M059J (cell line): Measurements from ENCODE around the gene MKKS. TPM values are rescaled to one million over a fixed set of nuclear protein-coding genes. Genes with fewer than 3 reads are reported as not detected.
A peak's percentile ranks its signal among the peaks of the same experiment; 100 is the strongest.
"Not testable (repeated sequence)": the region's sequence is repeated elsewhere in the genome, so short reads cannot be mapped to it uniquely, and the experiment has no call there.

ENCODE experiments used
- DNase-seq: peaks from one replicate; pipeline ENCODE4 v3.0.0-alpha.2; 2012; ENCODE audit warnings: low read depth
- total RNA-seq: library from RNA; depleted of rRNA; stranded (reverse); fragments of >200 nt; shearing (Covaris generic); gene quantifications from 2 replicates; pipeline ENCODE4 v1.2.3, GENCODE V29; 2014

The MKKS gene
- total RNA-seq, 1 experiment from 2014 or later, result 21.0 TPM

DNA sequence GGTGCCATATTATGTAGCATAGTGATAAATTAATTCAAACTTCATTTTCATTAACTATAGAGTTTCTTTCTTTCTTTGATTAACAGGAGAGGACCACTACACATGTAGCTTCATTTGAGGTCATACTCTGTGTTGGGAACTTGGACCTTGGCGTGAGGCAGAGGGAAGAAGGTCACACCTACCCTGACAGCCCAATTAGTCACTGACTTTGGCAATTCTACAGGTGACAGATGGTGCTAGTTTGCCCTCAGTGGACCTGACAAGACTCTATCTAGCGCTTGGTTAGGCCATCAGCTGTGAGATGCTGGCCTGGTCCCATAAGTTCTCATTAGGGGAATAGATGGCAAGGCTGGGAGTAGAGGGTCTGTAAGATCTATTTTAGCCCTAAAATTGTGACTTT is 15.2 kb upstream of the MKKS start:
- peak; percentile 24 for DNase-seq

DNA sequence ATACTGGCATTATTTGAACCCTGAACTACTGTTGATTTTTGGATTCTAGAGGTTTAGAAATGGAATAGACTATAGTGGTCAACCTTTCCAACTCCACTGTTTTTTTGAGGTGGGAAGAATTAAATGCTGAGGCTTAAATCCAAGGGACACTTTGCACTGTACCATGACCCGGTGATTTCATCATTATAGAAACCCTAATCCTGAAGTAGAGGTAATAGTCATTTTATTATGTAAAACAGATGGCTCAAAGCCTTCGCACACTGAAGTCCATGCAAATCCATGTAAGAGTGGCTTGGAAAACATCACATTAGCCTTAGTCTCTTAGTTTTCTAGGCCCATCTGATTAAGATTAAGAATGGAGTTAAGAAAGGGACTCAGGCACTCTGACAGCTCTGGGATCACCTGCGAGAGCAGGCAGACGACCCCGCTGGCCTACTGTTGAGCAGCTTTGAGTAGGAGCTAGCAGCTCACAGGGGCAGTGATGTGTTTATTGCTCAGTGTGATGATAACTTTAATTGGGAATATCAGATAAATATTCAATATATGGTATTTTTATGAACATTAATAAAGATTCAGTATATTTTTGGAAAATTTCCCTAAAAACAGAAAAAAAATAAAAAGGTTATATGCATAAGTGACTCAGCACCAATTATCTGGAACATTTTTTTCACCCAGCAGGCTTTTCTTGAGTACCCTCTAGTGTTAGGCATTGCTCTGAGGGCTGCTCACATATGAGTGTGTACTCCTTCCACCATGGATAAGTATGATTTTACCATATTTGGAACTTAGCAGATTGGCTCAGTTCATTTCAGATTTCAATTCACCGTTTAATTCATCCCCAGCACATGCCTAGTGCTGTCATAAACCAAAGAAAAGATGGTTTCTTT is 14.5 kb upstream of the MKKS start:
- DNase-seq, result peak; percentile 67

DNA sequence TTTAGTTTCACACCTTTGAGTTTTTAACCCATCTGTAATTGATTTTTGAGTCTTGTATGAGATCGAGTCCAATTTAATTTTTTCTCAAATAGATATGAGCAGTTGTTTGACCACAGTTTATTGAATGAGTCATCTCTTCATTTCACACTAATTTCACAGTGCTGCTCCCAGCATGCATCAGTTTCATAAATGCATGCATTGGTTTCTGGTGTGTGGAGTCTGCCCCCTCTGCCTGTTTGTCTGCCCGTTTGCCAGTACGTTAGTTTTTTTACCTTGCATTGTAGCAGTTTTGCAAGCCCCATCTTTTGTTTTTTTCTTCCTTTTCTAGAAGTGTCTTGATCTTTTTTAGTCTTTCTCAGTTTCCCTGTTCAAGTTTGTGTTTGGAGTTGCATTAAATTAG is 13.0 kb upstream of the MKKS start:
- peak; percentile 87 for DNase-seq

DNA sequence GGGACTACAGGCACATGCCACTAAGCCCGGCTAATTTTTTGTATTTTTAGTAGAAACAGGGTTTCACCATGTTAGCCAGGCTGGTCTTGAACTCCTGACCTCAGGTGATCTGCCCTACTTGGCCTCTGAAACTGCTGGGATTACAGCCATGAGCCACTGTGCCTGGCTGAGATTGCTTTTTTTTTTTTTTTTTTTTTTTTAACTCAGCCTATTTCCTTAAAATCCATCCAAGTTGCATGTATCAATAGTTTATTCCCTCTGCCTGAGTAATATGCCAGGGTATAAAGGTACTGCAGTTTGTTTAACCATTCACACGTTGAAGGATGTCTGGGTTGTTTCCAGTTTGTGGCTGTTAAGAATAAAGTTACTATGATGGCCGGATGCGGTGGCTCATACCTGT is 11.7 kb upstream of the MKKS start:
- no peak for DNase-seq

DNA sequence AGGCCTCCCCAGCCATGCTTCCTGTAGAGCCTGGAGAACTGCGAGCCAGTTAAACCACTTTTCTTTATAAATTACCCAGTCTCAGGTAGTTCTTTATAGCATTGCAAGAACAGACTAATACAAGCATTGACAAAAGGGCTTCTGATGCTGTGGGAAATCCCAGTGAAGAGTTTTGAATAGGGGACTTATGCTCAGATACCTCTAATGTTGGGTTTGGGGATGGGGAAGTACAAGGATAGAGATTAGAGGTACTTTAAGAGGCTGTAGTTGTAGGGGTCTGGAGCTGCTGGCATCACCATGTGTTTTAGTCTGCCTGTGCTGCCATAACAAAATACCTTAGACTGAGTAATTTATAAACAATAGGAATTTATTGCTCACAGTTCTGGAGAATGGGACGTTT is 9.9 kb upstream of the MKKS start:
- DNase-seq, result peak; percentile 28

DNA sequence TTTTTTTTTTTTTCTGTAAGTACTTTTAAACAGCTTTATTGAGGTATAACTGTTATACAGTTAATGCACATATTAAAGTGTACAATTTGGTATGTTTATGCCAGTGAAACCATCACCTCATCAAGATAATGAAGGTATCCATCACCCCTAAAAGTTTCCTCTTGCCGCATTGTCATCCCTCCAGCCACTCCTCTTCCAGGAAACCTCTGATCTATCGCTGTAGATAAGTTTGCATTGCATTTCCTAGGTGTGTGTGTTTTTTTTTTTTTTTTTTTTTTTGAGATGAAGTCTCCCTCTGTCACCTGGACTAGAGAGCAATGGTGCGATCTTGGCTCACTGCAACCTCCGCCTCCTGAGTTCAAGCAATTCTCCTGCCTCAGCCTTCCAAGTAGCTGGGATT is 4.2 kb upstream of the MKKS start:
- no peak for DNase-seq

DNA sequence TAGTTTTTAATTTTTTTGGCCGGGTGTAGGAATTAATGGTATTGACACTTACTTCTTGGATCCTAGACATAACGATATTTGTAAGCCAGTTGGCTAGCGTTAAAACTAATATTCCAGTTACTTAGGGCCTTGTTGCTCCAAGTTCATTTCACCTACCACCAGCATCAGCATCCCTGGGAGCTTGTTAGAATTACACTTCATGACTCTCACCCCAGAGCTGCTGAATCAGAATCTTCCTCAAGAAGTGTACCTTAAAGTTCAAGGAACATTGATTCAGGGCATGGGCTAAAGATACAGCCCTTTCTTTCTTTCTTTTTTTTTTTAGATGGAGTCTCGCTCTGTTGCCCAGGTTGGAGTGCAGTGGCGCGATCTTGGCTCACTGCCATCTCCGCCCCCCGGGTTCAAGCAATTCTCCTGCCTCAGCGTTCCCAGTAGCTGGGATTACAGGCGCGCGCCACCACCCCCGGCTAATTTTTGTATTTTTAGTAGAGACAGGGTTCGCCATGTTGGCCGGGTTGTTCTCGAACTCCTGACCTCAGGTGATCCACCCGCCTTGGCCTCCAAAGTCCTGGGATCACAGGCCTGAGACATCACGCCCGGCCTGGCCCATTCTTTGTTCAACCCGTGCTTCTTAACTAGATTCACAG is 2.2 kb upstream of the MKKS start:
- DNase-seq, result no peak

DNA sequence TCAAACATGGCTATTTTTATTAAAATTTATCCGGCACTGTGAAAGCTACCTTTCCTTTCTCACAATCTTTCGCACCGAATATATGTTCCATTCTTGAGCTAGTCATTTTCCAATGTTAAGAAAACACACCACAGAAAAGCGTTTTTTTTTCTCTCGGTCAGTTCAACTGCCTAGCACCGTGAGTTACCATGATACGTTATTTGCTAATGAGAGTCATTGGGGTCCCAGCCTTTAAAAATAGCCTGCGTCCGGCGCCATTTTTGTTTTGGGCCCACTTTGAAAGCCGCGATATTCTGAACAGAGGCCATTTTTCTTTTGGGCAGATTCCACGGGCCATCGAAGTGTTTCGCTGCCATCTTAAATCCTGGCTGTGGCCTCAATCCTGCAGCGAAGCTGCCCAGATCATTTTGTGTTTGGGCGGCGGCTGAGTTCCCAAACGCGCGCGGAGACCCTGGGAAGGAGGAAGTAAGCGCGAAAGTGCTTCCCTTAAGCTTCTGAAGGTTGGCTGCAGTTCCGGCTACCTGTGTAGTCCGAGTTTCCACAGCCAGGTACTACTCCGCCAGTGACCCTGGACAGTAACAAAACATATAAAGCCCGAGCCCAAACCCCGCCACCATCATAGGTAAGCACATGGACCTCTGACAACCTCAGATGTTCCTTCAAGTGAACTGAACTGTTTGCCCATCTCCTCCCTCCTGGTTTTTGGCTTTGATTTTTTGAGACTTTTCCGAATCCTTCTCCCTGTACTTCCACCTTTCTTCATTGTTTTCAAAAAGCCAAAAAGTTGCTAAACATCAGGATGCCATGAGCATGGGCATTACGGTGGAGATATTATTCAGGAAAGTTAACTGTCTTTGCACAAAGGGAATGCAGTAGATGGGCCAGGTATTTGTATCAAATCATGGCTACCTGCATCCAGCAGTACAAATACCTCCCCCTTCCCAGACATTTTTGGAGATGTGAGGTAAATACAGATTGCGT is 1.1 kb upstream of the MKKS start, which contains the start of gene SLX4IP:
Gene SLX4IP (plus strand): TSS at position 474 of the 981 bp plus-strand sequence. CDS start 22,900 bp downstream, outside the sequence.
- DNase-seq, result peak; percentile 98

DNA sequence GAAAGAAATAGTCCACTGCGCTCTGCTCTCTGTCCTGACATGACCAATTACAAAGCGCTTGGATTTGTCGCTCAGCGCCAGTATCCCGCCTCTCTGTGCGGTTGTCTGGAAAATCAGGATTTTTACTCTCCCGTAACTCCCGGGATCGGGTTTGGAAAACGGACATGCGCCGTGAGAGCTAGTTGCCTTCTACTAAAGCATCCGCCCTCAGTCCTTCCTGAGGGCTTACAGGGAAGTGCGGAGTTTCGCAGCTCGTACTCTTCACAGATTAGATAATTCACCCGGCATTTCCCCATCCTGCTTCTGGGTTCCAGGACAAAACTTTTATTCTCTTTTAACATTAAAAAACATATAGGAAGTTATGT is 427 bp upstream of the MKKS start:
- peak; percentile 100 for DNase-seq

DNA sequence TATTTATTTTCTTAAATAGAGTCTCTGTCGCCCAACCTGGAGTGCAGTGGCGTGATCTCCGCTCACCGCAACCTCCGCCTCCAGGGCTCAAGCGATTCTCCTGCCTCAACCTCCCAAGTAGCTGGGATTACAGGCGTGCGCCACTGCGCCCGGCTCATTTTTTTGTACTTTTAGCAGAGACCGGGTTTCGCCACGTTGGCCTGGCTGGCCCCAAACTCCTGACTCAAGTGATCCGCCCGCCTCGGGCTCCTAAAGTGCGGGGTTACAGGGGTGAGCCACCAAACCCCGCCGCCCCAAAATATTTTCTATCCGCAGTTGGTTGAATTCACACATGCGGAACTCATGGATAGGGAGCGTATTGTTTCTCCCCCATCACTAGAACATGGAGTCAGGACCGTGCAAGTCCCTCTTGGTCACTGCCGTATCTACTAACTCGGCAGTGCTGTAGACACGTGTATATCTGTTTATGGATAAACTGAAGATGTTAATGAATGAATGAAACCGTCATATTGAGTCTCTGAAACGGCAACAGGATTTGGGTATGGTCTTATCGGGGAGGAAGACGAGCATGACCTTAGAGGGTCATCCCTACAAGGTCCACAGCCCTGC is 904 bp downstream of the MKKS start:
- DNase-seq, result no peak

DNA sequence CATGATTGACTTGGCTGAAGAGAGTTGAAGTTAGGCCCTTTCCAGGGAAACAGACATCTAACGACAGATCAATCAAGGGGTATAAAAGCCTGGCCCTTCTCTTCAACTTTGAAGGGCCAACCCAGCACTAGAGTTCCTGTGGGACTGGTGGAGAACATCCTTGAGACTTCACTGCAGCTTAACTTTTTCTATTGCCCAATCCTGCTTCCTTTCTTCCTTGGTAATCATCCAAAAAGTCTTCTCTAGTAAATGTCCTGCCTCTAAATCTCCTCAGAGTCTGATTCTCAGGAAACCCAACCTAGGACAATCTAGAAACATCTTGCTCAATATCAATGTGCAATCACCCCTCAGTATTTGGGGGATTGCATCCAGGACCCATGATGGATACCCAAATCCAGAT is 1.9 kb downstream of the MKKS start:
- DNase-seq, result peak; percentile 31

DNA sequence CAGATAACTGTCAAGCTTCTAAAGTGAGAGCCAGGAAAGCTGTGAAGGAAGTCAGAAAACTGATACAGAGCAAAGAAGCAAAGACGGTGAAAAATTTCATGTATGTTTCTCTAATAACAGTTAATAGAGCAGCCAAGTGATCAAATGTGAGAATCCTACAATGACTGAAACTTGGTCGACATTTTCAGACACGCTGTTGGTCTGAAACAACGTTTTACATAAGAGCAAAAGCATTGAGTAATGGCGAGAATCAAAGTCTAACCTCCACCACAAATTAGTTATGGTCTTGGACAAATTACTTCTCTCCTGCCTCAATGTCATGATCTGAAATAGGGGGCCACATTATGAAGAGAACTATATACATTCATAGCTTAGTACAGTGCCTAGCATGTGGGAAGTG is 3.3 kb downstream of the MKKS start:
- DNase-seq, result no peak

DNA sequence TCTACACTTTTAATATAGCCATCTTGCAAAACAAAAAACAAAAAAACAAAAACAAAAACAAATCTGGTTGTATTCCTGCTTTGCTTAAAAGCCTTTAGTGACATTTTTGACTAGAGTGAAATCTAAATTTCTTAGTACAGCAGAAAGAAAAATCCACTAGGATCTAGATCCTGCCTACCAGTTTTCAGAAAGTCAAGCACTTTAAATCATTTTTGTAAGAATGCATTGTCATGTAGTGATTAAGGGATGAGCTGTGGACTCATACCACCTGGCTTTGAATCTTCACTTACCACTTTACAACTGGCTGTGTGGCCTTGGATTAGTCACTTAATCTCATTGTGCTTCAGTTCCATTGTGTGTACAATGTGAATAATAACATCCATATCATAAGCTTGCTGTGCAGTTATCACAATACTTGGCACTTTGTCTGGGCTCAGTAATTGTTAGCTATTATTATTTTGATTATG is 4.0 kb downstream of the MKKS start:
- DNase-seq, result peak; percentile 53

DNA sequence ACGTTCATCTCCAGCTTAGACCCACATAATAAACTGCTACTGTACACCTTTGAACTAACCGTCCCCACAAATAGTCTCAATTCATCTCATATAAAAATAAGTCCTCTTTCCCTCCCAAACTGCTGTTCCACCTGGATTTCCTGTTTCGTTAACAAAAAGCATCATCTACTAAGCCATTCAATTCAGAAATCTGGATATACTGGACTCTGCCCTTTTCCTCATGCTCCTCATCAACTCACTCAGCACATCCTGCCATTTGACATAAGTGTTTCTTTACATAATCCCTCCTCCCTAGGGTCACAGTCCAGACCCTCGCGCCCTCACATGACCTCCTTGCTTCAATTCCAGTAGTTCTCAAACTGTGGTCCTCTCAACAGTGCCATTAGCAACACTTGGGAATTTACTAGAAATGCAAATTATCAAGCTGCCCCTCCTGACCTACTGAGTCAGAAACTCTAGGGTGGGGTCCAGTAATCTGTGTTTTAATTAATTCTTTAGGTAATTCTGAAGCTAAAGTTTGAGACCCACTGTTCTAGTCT is 4.5 kb downstream of the MKKS start:
- DNase-seq, result no peak

DNA sequence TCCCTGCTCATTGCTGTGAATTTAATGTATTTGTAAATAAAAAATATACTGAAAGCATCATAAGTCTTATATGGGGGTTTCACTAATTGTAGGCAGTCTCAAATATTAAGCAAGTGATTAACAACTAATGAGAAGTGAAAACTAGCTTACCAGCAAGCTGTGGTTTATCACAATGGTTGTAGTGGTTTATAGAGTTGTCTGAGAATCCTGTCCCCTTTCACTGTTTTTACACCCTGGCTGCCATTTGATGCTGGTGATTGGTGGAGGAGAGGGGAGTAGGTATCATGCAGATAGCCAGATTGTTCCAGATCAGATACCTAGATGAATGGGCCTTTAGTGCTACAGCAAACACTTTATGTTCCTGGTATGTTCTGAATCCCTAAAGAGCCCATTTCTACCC is 6.0 kb downstream of the MKKS start:
- DNase-seq, result no peak

DNA sequence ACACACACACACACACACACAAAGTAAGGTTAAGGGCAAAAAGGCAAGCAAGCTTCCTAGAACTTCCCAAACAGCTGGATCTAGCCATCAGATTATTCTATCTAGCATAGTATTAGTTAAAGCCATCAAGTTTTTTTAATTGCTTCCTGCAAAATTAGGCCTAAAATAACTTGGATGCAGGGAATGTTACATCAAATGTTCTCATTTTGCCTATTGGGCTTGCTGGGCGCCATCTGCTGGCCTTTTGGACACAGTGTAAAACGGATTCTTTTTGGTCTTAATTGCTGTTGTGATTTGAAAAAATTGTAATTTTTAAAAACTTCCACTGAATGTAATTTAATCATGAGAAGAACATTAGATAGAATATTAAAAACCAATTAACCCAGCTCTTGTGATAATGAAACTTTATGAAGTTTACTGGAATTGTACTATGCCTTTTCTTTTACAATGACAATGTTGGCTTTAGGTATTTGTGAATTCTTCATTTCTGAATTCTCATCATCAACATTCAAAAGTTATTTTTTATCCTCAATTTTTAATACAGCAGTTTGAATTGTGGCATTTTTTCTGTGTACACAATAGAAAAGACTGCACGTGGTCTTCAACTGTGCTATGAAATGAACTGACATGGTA is 6.8 kb downstream of the MKKS start:
- peak; percentile 78 for DNase-seq

DNA sequence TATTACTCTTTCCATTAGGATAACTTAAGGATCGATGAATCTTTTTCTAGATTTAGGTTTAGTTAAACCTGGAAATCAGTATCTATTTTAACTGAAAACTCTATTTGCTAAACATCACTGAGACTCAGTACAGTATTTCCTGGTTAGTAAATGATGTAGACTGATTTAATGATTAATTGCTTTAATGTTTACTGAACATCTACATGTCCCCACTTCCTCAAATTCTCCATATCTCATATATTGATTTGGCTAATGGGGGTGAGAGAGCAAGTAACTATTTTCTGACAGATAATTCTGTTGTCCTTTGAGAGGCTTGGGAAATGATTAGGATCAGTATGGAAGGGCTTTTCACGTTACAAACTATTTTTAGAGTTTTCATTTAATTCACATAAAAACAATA is 10.3 kb downstream of the MKKS start:
- DNase-seq, result no peak

DNA sequence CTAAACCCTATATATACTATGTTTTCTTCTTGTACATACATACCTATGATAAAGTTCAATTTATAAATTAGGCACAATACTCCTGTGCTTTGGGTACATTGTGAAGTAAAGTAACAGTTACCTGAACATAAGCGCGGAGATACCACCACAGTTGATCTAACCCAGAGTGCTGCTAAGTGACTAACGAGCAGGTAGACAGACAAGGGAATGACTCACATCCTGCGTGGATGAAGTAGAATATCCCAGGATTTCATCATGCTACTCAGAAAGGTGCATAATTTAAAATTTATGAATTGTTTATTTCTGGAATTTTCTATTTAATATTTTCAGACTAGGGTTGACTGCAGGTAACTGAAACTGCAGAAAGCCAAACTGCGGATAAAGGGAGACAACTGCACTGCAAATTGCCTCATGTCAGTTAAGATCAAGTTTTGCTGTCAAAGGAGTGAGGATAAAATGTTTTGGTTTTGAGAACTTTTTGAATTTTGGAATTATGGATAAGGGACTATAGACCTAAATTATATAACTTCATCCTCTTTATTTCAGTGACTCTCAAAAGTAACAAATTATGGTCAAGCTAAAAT is 14.4 kb downstream of the MKKS start:
- DNase-seq, result peak; percentile 75

DNA sequence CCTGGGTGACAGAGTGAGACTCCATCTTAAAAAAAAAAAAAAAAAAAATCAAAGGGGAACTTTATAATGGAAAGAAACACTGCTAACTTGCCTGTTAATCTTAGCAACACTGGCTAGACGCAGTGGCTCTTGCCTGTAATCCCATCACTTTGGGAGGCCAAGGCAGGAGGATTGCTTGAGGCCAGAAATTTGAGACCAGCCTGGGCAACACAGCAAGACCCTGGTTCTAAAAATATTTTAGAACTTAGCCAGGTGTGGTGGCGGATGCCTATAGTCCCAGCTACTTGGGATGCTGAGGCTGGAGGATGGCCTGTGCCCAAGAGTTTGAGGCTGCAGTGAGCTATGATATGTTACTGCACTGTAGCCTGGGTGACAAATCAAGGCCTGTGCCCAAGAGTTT is 16.8 kb downstream of the MKKS start:
- DNase-seq, result not testable (repeated sequence)

DNA sequence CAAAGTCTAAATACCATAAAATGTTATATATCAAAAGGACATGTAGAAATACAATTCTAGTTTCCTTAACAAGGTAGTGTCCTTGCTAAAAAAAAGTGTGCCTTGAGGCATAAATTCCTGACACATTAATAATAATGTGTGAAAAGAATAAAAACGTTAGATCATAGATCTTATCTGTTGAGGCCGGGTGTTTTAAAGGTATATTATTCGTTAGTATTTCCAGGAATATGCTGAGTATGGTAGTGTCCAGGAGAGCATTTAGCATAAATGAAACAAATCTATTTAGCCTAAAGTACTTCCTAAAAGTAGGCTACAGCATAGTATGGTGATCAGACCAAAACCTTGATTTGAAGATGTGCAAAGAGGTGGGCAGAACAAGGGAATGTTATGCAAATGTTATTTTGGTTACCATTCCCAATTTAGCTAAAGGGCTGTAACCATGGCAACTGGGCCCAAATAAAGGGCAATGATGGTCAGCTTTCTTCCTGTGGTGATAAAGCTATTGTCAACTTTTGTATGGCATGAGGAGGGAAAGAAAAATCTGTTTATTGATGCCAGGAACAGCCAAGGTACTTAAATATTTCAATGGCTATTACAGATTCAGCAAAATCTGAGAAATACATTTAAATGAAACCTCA is 18.9 kb downstream of the MKKS start:
- peak; percentile 97 for DNase-seq
